ENCODE results near the gene GRK5.
"Not testable (repeated sequence)": the region's sequence is repeated elsewhere in the genome, so short reads cannot be mapped to it uniquely, and the experiment has no call there.

The GRK5 gene

GRCh38 chr10:119177708-119178371 is 29.5 kb upstream of the GRK5 start:
- peak overlapping the region; percentile 100 for H3K4me3 ChIP-seq (ENCODE audit: low read depth, low read length)
- no peaks in the 10 kb centered on the region for H3K27me3 ChIP-seq (ENCODE audit: control insufficient read depth, insufficient read depth, low read length)
- peak overlapping the region; percentile 97 for H3K9ac ChIP-seq (ENCODE audit: low read depth, low read length)
- no peaks in the 10 kb centered on the region for H3K9me3 ChIP-seq (ENCODE audit: control insufficient read depth, insufficient read depth, low read length)
- H3K36me3 ChIP-seq (ENCODE audit: control insufficient read depth, insufficient read depth, low read length): peaks cover 36% of the 10 kb centered on the region
- H3K27ac ChIP-seq (ENCODE audit: low read depth, low read length): peak overlapping the region; percentile 96
- H3K4me1 ChIP-seq (ENCODE audit: control insufficient read depth, insufficient read depth, low read length): peaks cover 4% of the 10 kb centered on the region

- H3K9me3 ChIP-seq (ENCODE audit: control insufficient read depth, insufficient read depth, low read length): no peaks in the 10 kb centered on the region
- peak within 1 kb of the TSS; percentile 96 for H3K27ac ChIP-seq (ENCODE audit: low read depth, low read length)
- no peaks in the 10 kb centered on the region for H3K27me3 ChIP-seq (ENCODE audit: control insufficient read depth, insufficient read depth, low read length)
- H3K4me1 ChIP-seq (ENCODE audit: control insufficient read depth, insufficient read depth, low read length): peaks cover 4% of the 10 kb centered on the region
- H3K36me3 ChIP-seq (ENCODE audit: control insufficient read depth, insufficient read depth, low read length): peaks cover 31% of the 10 kb centered on the region
- peak within 1 kb of the TSS; percentile 97 for H3K9ac ChIP-seq (ENCODE audit: low read depth, low read length)
- H3K4me3 ChIP-seq (ENCODE audit: low read depth, low read length): peak within 1 kb of the TSS; percentile 100
Measured at GRCh38 chr10:119178372-119179119, 28.8 kb upstream of the GRK5 start, which contains the start of gene PRDX3. Gene PRDX3 (minus strand): TSS chr10:119178812. CDS start chr10:119178790, 22 bp downstream.

- not testable (repeated sequence) for H3K9me3 ChIP-seq (ENCODE audit: control insufficient read depth, insufficient read depth, low read length); H3K27ac ChIP-seq (ENCODE audit: low read depth, low read length); H3K27me3 ChIP-seq (ENCODE audit: control insufficient read depth, insufficient read depth, low read length); H3K4me1 ChIP-seq (ENCODE audit: control insufficient read depth, insufficient read depth, low read length); H3K9ac ChIP-seq (ENCODE audit: low read depth, low read length); H3K4me3 ChIP-seq (ENCODE audit: low read depth, low read length)
- H3K36me3 ChIP-seq (ENCODE audit: control insufficient read depth, insufficient read depth, low read length): peaks cover 13% of the 10 kb centered on the region
Measured at GRCh38 chr10:119180850-119181400, 26.4 kb upstream of the GRK5 start.

GRCh38 chr10:119183664-119184412 is 23.5 kb upstream of the GRK5 start:
- Histone ChIP-seq H3K9me3 (ENCODE audit: control insufficient read depth, insufficient read depth, low read length) (no peaks in the 10 kb centered on the region), H3K36me3 (ENCODE audit: control insufficient read depth, insufficient read depth, low read length) (no peaks in the 10 kb centered on the region), H3K4me1 (ENCODE audit: control insufficient read depth, insufficient read depth, low read length) (peaks cover 3% of the 10 kb centered on the region), H3K27me3 (ENCODE audit: control insufficient read depth, insufficient read depth, low read length) (no peaks in the 10 kb centered on the region), H3K27ac (ENCODE audit: low read depth, low read length) (no peak overlapping the region), H3K9ac (ENCODE audit: low read depth, low read length) (no peak overlapping the region), H3K4me3 (ENCODE audit: low read depth, low read length) (no peak overlapping the region)

- Histone ChIP-seq H3K36me3 (ENCODE audit: control insufficient read depth, insufficient read depth, low read length) (no peaks in the 10 kb centered on the region), H3K27ac (ENCODE audit: low read depth, low read length) (peak overlapping the region; percentile 58), H3K27me3 (ENCODE audit: control insufficient read depth, insufficient read depth, low read length) (no peaks in the 10 kb centered on the region), H3K9me3 (ENCODE audit: control insufficient read depth, insufficient read depth, low read length) (no peaks in the 10 kb centered on the region), H3K9ac (ENCODE audit: low read depth, low read length) (no peak overlapping the region), H3K4me1 (ENCODE audit: control insufficient read depth, insufficient read depth, low read length) (no peaks in the 10 kb centered on the region), H3K4me3 (ENCODE audit: low read depth, low read length) (no peak overlapping the region)
Measured at GRCh38 chr10:119189811-119190282, 17.5 kb upstream of the GRK5 start.

- Histone ChIP-seq H3K27me3 (ENCODE audit: control insufficient read depth, insufficient read depth, low read length) (no peaks in the 10 kb centered on the region), H3K4me1 (ENCODE audit: control insufficient read depth, insufficient read depth, low read length) (no peaks in the 10 kb centered on the region), H3K9me3 (ENCODE audit: control insufficient read depth, insufficient read depth, low read length) (no peaks in the 10 kb centered on the region), H3K9ac (ENCODE audit: low read depth, low read length) (no peak overlapping the region), H3K27ac (ENCODE audit: low read depth, low read length) (peak overlapping the region; percentile 58), H3K4me3 (ENCODE audit: low read depth, low read length) (no peak overlapping the region), H3K36me3 (ENCODE audit: control insufficient read depth, insufficient read depth, low read length) (no peaks in the 10 kb centered on the region)
Measured at GRCh38 chr10:119190353-119190752, 17.0 kb upstream of the GRK5 start.

GRCh38 chr10:119190954-119191785 is 16.2 kb upstream of the GRK5 start:
- no peak overlapping the region for H3K9ac ChIP-seq (ENCODE audit: low read depth, low read length)
- H3K36me3 ChIP-seq (ENCODE audit: control insufficient read depth, insufficient read depth, low read length): no peaks in the 10 kb centered on the region
- no peak overlapping the region for H3K27ac ChIP-seq (ENCODE audit: low read depth, low read length)
- H3K9me3 ChIP-seq (ENCODE audit: control insufficient read depth, insufficient read depth, low read length): no peaks in the 10 kb centered on the region
- no peak overlapping the region for H3K4me3 ChIP-seq (ENCODE audit: low read depth, low read length)
- no peaks in the 10 kb centered on the region for H3K4me1 ChIP-seq (ENCODE audit: control insufficient read depth, insufficient read depth, low read length)
- H3K27me3 ChIP-seq (ENCODE audit: control insufficient read depth, insufficient read depth, low read length): no peaks in the 10 kb centered on the region

- no peaks in the 10 kb centered on the region for H3K9me3 ChIP-seq (ENCODE audit: control insufficient read depth, insufficient read depth, low read length)
- H3K27me3 ChIP-seq (ENCODE audit: control insufficient read depth, insufficient read depth, low read length): no peaks in the 10 kb centered on the region
- no peak overlapping the region for H3K9ac ChIP-seq (ENCODE audit: low read depth, low read length)
- H3K4me1 ChIP-seq (ENCODE audit: control insufficient read depth, insufficient read depth, low read length): no peaks in the 10 kb centered on the region
- no peak overlapping the region for H3K4me3 ChIP-seq (ENCODE audit: low read depth, low read length)
- H3K36me3 ChIP-seq (ENCODE audit: control insufficient read depth, insufficient read depth, low read length): no peaks in the 10 kb centered on the region
- H3K27ac ChIP-seq (ENCODE audit: low read depth, low read length): no peak overlapping the region
Measured at GRCh38 chr10:119191881-119192280, 15.5 kb upstream of the GRK5 start.

- Histone ChIP-seq H3K9ac (ENCODE audit: low read depth, low read length) (no peak overlapping the region), H3K27me3 (ENCODE audit: control insufficient read depth, insufficient read depth, low read length) (no peaks in the 10 kb centered on the region), H3K9me3 (ENCODE audit: control insufficient read depth, insufficient read depth, low read length) (no peaks in the 10 kb centered on the region), H3K4me1 (ENCODE audit: control insufficient read depth, insufficient read depth, low read length) (no peaks in the 10 kb centered on the region), H3K36me3 (ENCODE audit: control insufficient read depth, insufficient read depth, low read length) (no peaks in the 10 kb centered on the region), H3K4me3 (ENCODE audit: low read depth, low read length) (no peak overlapping the region), H3K27ac (ENCODE audit: low read depth, low read length) (no peak overlapping the region)
Measured at GRCh38 chr10:119197921-119198320, 9.4 kb upstream of the GRK5 start.

GRCh38 chr10:119198438-119198837 is 8.9 kb upstream of the GRK5 start:
- H3K9me3 ChIP-seq (ENCODE audit: control insufficient read depth, insufficient read depth, low read length): no peaks in the 10 kb centered on the region
- H3K27me3 ChIP-seq (ENCODE audit: control insufficient read depth, insufficient read depth, low read length): no peaks in the 10 kb centered on the region
- H3K4me1 ChIP-seq (ENCODE audit: control insufficient read depth, insufficient read depth, low read length): no peaks in the 10 kb centered on the region
- no peak overlapping the region for H3K4me3 ChIP-seq (ENCODE audit: low read depth, low read length)
- H3K9ac ChIP-seq (ENCODE audit: low read depth, low read length): no peak overlapping the region
- H3K27ac ChIP-seq (ENCODE audit: low read depth, low read length): no peak overlapping the region
- no peaks in the 10 kb centered on the region for H3K36me3 ChIP-seq (ENCODE audit: control insufficient read depth, insufficient read depth, low read length)
